ENCODE measurements around the gene PLCD3. TPM values are rescaled to one million over a fixed set of nuclear protein-coding genes. Genes with fewer than 3 reads are reported as not detected.

The PLCD3 gene
- total RNA-seq, 1 experiment from 2014 or later = 55.8 TPM

GRCh38 chr17:45060797-45061605 lies 71.3 kb downstream of the PLCD3 start, which contains the start of gene NMT1 (continued):
- no peak for TF ChIP-seq OVOL2 (CRISPR knock-in tag; IDR thresholded peaks at IDR 0.05; ENCODE audit: borderline replicate concordance)
- TF ChIP-seq HMGXB4 (CRISPR knock-in tag; IDR thresholded peaks at IDR 0.05) = no peak; the same call in 1 of the 2 replicates
- 0 out of 2 replicates have a peak, but pooled peaks have one; percentile 40 for TF ChIP-seq CREM (CRISPR knock-in tag; IDR thresholded peaks at IDR 0.05)

- H3K9me3 Mint-ChIP-seq = no peaks in the 10 kb centered on the region
- peak overlapping the region; percentile 99 for H3K4me3 Mint-ChIP-seq
- ChIA-PET POLR2A (interaction anchor here (0.5 to 1.3 kb wide), 5 partner anchors 38 to 952 kb away, joined by 3 to 11 read pairs (median 3); partner anchors contain the start of gene HEXIM1), CTCF (interaction anchor here (0.6 to 2.7 kb wide), 10 partner anchors 14 to 140 kb away, joined by 3 to 19 read pairs (median 4); partner anchors contain the start of gene ACBD4)
- no peaks in the 10 kb centered on the region for H3K27me3 Mint-ChIP-seq (ENCODE audit: low read depth)
- peak overlapping the region; percentile 90 for H3K27ac Mint-ChIP-seq
- peaks cover 4% of the 10 kb centered on the region for H3K4me1 Mint-ChIP-seq
- peaks cover 6% of the 10 kb centered on the region for H3K36me3 Mint-ChIP-seq
- no peak for DNase-seq (ENCODE audit: low spot score)
- no peak for TF ChIP-seq GABPB1 (CRISPR knock-in tag; IDR thresholded peaks at IDR 0.05)
- no peak for ATAC-seq
These were observed 71.9 kb downstream of the PLCD3 start for GRCh38 chr17:45060382-45060796.

Small RNA genes within 50 kb of the gene (microRNA-seq; reads per million reads assigned to microRNA genes)
- gene MIR6784 (ENCODE audit: borderline number of aligned reads) = not detected

Other genes starting within 250 kb of the PLCD3 start
- 128 to 162 TPM (median 148 TPM) in 3 replicates for gene EFTUD2, start 233.1 kb downstream of the PLCD3 start, total RNA-seq (2021)
- gene GFAP, start 217.0 kb downstream of the PLCD3 start, total RNA-seq (2021) = 1.5 to 2.2 TPM (median 1.6 TPM) in 3 replicates
- gene KIF18B, start 184.7 kb downstream of the PLCD3 start, total RNA-seq (2021) = 62.2 to 82.2 TPM (median 66.3 TPM) in 3 replicates
- gene C1QL1, start 164.2 kb downstream of the PLCD3 start, total RNA-seq (2021) = 13.4 to 16.8 TPM (median 15.6 TPM) in 3 replicates
- 57.7 to 59.2 TPM (median 58.7 TPM) in 3 replicates for gene DCAKD, start 80.9 kb downstream of the PLCD3 start, total RNA-seq (2021)
- gene NMT1, start 71.2 kb downstream of the PLCD3 start, total RNA-seq (2021) = 152 to 162 TPM (median 153 TPM) in 3 replicates
- 12.7 to 21.0 TPM (median 21.0 TPM) in 3 replicates for gene ACBD4, start 3.2 kb upstream of the PLCD3 start, total RNA-seq (2021)
- 29.6 to 36.9 TPM (median 35.2 TPM) in 3 replicates for gene HEXIM1, start 16.0 kb upstream of the PLCD3 start, total RNA-seq (2021)
- 11.9 to 16.1 TPM (median 12.2 TPM) in 3 replicates for gene HEXIM2, start 29.4 kb upstream of the PLCD3 start, total RNA-seq (2021)
- gene FMNL1, start 89.4 kb upstream of the PLCD3 start, total RNA-seq (2021) = 5.3 to 7.9 TPM (median 7.3 TPM) in 3 replicates
- gene SPATA32, start 129.6 kb upstream of the PLCD3 start, total RNA-seq (2021) = 0.14 to 0.15 TPM in 2 of 3 replicates, not detected in the other
- gene MAP3K14, start 184.5 kb upstream of the PLCD3 start, total RNA-seq (2021) = 3.3 to 4.0 TPM (median 3.8 TPM) in 3 replicates

Data from WTC11 (cell line).